Erythroblast (primary cell): Measurements from ENCODE around the gene UBE2E2.

Experiments used
- GATA1 ChIP-seq: IDR thresholded peaks from 2 replicates; pipeline ENCODE4 v1.6.1; 2011; ENCODE audit warnings: low read depth, mild to moderate bottlenecking, control low read depth, low read length, moderate library complexity
- POLR2A ChIP-seq: IDR thresholded peaks from 2 replicates; pipeline ENCODE4 v1.6.1; 2011; ENCODE audit warnings: mild to moderate bottlenecking, low read length

- TF ChIP-seq GATA1 (no peak), POLR2A (no peak)
Measured at GRCh38 chr3:23492057-23492456, 288.9 kb downstream of the UBE2E2 start.
